ENCODE data around the gene AAGAB.

- TF ChIP-seq, protein P1, sequence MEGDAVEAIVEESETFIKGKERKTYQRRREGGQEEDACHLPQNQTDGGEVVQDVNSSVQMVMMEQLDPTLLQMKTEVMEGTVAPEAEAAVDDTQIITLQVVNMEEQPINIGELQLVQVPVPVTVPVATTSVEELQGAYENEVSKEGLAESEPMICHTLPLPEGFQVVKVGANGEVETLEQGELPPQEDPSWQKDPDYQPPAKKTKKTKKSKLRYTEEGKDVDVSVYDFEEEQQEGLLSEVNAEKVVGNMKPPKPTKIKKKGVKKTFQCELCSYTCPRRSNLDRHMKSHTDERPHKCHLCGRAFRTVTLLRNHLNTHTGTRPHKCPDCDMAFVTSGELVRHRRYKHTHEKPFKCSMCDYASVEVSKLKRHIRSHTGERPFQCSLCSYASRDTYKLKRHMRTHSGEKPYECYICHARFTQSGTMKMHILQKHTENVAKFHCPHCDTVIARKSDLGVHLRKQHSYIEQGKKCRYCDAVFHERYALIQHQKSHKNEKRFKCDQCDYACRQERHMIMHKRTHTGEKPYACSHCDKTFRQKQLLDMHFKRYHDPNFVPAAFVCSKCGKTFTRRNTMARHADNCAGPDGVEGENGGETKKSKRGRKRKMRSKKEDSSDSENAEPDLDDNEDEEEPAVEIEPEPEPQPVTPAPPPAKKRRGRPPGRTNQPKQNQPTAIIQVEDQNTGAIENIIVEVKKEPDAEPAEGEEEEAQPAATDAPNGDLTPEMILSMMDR (conservative IDR thresholded peaks at IDR 0.05): no peak
- TF ChIP-seq EZH2 (IDR thresholded peaks at IDR 0.05; ENCODE audit: low read depth): no peak
Observed at GRCh38 chr15:67164811-67165253, 89.6 kb downstream of the AAGAB start.

All from PC-9 (cell line).